HFF-Myc (cell line): ENCODE data around the gene FOSL1.

Experiments
- DNase-seq: peaks from one replicate; pipeline ENCODE4 v3.0.0-alpha.2; 2011; ENCODE audit warnings: low read depth; ENCODE audit errors: extremely low read depth
- H3K4me3 ChIP-seq: replicated peaks from 2 replicates; pipeline ENCODE4 v1.5.1; 2011; ENCODE audit warnings: low read depth, mild to moderate bottlenecking, control low read depth, low read length
- TF ChIP-seq, protein P1 (sequence below): IDR thresholded peaks from 2 replicates; pipeline ENCODE4 v1.5.1; 2012; ENCODE audit warnings: mild to moderate bottlenecking, low read depth, low read length, control low read depth; ENCODE audit errors: missing control alignments

FOSL1 gene

GRCh38 chr11:65879617-65880016 is 20.6 kb downstream of the FOSL1 start, which contains the start of gene CTSW:
Gene CTSW, plus strand, starts transcription at chr11:65879837. Its CDS starts 18 bp downstream, at chr11:65879855.
- TF ChIP-seq, protein P1, sequence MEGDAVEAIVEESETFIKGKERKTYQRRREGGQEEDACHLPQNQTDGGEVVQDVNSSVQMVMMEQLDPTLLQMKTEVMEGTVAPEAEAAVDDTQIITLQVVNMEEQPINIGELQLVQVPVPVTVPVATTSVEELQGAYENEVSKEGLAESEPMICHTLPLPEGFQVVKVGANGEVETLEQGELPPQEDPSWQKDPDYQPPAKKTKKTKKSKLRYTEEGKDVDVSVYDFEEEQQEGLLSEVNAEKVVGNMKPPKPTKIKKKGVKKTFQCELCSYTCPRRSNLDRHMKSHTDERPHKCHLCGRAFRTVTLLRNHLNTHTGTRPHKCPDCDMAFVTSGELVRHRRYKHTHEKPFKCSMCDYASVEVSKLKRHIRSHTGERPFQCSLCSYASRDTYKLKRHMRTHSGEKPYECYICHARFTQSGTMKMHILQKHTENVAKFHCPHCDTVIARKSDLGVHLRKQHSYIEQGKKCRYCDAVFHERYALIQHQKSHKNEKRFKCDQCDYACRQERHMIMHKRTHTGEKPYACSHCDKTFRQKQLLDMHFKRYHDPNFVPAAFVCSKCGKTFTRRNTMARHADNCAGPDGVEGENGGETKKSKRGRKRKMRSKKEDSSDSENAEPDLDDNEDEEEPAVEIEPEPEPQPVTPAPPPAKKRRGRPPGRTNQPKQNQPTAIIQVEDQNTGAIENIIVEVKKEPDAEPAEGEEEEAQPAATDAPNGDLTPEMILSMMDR = no peak
- no peak within 1 kb of the TSS for H3K4me3 ChIP-seq
- DNase-seq = no peak

GRCh38 chr11:65873318-65874156 is 26.7 kb downstream of the FOSL1 start:
- peak overlapping the region; percentile 62 for H3K4me3 ChIP-seq
- peak; percentile 68 for DNase-seq
- TF ChIP-seq, protein P1 = no peak

- TF ChIP-seq, protein P1 = no peak
- DNase-seq = no peak
- peak within 1 kb of the TSS; percentile 62 for H3K4me3 ChIP-seq
These were observed 27.4 kb downstream of the FOSL1 start, which contains the start of gene EFEMP2 for GRCh38 chr11:65872586-65873317. Gene EFEMP2, minus strand, starts transcription at chr11:65872800. Its CDS starts 446 bp downstream, at chr11:65872354.

DNA sequence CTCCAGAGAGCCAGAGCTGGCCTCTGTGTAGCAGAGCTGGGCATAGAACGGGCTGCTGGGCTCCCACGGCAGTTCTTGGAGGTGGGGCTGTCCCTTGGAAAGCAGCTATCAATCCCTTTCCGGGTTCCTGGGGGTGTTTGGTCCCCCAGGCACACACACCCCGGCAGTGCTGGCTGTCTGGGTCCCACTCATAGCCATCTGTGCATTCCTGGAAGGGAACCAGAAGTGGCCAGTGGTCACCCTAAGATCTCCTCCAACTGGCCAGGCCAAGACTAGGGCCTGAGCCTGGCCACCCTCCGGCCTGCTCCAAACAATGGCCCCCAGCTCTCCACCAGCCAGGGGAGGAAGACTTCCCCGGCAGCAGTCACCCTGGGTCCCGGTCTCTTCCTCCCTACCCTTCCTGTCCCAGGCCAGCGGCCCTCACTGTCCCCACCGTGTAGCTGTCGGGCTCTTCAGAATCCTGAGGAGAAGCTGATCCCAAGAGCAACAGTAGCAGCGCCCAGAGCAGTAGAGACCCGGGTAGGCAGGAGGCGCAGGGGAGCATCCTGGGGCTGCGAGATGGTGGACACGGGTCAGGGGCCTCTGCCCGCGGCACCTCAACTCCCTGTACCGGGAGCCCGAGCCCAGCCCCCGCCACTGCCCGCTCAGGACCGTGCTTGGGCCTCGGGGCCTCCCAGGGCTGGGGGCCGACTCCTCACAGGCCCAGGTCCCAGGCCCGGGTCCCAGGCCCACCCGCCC is 28.2 kb downstream of the FOSL1 start:
- no peak for DNase-seq
- TF ChIP-seq, protein P1 = peak; percentile 7
- H3K4me3 ChIP-seq = peak overlapping the region; percentile 62

DNA sequence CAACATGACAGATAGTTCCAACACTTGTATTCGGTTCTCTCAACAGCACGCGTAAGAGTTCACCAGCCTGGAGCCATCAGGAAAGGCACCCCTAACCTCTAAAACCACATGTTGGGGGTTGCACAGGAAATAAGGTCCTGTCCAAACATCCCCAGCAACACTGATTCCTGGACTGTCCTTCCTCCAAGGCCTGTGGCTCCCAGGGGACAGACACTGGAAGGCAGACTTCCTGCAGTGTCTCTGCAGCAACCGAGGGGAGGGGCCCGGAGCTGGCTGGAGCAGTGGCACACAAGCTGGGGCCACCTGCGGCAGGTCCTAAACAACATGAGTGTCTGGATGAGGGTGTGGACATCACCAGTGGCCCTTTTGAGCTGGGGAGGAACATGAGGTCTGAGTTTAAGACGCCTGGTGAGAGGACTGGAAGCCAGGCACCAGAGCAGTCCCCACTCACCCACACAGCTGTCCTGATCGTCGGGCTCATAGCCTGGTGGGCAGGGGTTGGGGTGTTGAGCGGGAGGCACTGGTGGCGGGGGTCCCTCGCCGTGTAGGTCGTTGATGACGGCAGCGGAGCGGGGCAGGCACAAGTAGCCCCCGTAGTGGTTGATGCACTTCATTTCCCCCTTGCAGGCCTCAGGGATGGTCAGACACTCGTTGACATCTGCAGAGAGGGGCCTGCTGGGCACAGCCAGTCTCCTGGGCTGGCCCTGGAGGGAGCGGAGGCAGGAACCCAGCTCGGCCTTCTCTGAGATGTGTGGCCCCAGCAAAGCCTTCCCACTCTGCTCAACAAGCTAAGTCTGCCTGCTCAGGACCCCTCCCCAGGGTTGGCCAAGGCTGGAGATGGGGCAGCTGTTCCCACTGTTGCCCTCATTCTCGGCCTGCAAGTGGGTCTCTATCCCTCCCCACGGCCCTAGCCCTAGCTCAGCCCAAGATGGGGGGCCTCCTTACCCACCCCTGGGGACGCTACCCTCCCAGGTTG is 29.2 kb downstream of the FOSL1 start:
- peak overlapping the region; percentile 62 for H3K4me3 ChIP-seq
- TF ChIP-seq, protein P1 = no peak
- no peak for DNase-seq

GRCh38 chr11:65870307-65870658 is 29.9 kb downstream of the FOSL1 start:
- TF ChIP-seq, protein P1 = no peak
- no peak for DNase-seq
- no peak overlapping the region for H3K4me3 ChIP-seq
